Measurements from ENCODE around the gene SORCS2. TPM values are rescaled to one million over a fixed set of nuclear protein-coding genes. Genes with fewer than 3 reads are reported as not detected.

Gene SORCS2
- total RNA-seq, 2 experiments from 2014 or later = 0.03 TPM; not detected in 1

DNA sequence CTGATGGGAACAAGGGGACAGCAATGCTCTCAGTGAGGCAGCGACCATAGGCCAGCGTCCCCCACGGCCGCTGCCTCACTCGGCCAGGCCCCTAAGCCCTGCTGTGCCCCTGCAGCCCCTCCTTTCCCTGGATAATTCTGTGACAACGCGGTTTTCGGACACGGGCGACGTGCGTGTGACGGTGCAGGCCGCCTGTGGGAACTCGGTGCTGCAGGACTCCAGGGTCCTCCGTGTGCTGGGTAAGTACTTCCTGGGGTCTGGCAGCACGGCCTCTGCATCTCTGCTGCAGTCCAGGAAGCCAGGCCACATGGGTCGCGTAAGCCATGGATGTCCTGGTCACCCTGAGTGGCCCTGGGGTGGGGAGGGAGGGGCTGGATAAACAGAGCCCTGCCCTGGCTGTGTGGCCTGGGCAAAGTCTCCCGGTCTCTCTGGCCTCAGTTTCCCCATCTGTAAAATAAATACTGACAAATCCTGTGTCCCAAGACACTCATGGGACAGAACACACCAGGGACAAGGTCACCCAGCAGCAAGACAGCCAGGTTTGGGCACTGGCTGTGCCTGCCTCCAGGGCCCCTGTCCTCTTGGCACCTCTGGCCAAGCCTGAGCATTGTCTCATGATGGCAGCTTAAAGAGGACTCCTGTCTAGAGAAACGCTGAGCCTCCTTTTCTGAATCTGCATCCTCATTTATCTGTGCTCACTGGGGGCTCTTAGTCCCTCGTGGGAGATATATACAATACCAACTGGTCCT, 534.5 kb downstream of the SORCS2 start:
- no peak for DNase-seq (ENCODE audit: low spot score)
- no TSS peak for BruUV-seq (replicated peaks)
- no peak overlapping the region for H3K4me2 ChIP-seq (ENCODE audit: low read length)
- CTCF ChIA-PET (ENCODE audit: unreplicated experiment) = no interaction called here
- no peak overlapping the region for H3K27ac ChIP-seq (ENCODE audit: low read depth, low read length, poor library complexity, severe bottlenecking)
- no peaks in the 10 kb centered on the region for H3K4me1 ChIP-seq (ENCODE audit: insufficient read depth, low read length, poor library complexity, severe bottlenecking)
- TF ChIP-seq EZH2phosphoT487 (IDR thresholded peaks at IDR 0.05; ENCODE audit: borderline replicate concordance, low read depth, low read length) = no peak
- TF ChIP-seq CTCF (conservative IDR thresholded peaks at IDR 0.05; ENCODE audit: low read length) = no peak
- intact Hi-C loops (cut with micrococcal nuclease; ENCODE audit: unreplicated experiment) = no loop called here
- no peaks in the 10 kb centered on the region for H3K79me2 ChIP-seq (ENCODE audit: insufficient read depth, low read depth, low read length)
- no peaks in the 10 kb centered on the region for H4K20me1 ChIP-seq (ENCODE audit: insufficient read depth, low read length)
- no peaks in the 10 kb centered on the region for H3K9me3 ChIP-seq (ENCODE audit: low read length)
- no peaks in the 10 kb centered on the region for H3K9me2 ChIP-seq (ENCODE audit: insufficient read depth, low read length)
- no peak overlapping the region for H3K4me3 ChIP-seq (ENCODE audit: low read depth, low read length, poor library complexity, severe bottlenecking)
- POLR2A ChIA-PET = no interaction called here
- no peak overlapping the region for H2AFZ ChIP-seq (ENCODE audit: low read length)
- H3K36me3 ChIP-seq (ENCODE audit: insufficient read depth, low read length) = no peaks in the 10 kb centered on the region

GRCh38 chr4:7727749-7728148, 535.4 kb downstream of the SORCS2 start:
- H3K27ac ChIP-seq (ENCODE audit: low read depth, low read length, poor library complexity, severe bottlenecking) = no peak overlapping the region
- H3K9me2 ChIP-seq (ENCODE audit: insufficient read depth, low read length) = no peaks in the 10 kb centered on the region
- no peak overlapping the region for H3K4me3 ChIP-seq (ENCODE audit: low read depth, low read length, poor library complexity, severe bottlenecking)
- ChIA-PET POLR2A (no interaction called here), CTCF (ENCODE audit: unreplicated experiment) (no interaction called here)
- TF ChIP-seq CTCF (conservative IDR thresholded peaks at IDR 0.05; ENCODE audit: low read length) = no peak
- no peak for TF ChIP-seq EZH2phosphoT487 (IDR thresholded peaks at IDR 0.05; ENCODE audit: borderline replicate concordance, low read depth, low read length)
- H4K20me1 ChIP-seq (ENCODE audit: insufficient read depth, low read length) = no peaks in the 10 kb centered on the region
- no TSS peak for BruUV-seq (replicated peaks)
- H3K9me3 ChIP-seq (ENCODE audit: low read length) = no peaks in the 10 kb centered on the region
- no peaks in the 10 kb centered on the region for H3K4me1 ChIP-seq (ENCODE audit: insufficient read depth, low read length, poor library complexity, severe bottlenecking)
- DNase-seq (ENCODE audit: low spot score) = no peak
- intact Hi-C loops (cut with micrococcal nuclease; ENCODE audit: unreplicated experiment) = no loop called here
- no peaks in the 10 kb centered on the region for H3K79me2 ChIP-seq (ENCODE audit: insufficient read depth, low read depth, low read length)
- no peak overlapping the region for H3K4me2 ChIP-seq (ENCODE audit: low read length)
- H2AFZ ChIP-seq (ENCODE audit: low read length) = no peak overlapping the region
- no peaks in the 10 kb centered on the region for H3K36me3 ChIP-seq (ENCODE audit: insufficient read depth, low read length)

- Histone ChIP-seq H4K20me1 (ENCODE audit: insufficient read depth, low read length) (no peaks in the 10 kb centered on the region), H3K9me3 (ENCODE audit: low read length) (no peaks in the 10 kb centered on the region), H3K36me3 (ENCODE audit: insufficient read depth, low read length) (no peaks in the 10 kb centered on the region), H3K4me3 (ENCODE audit: low read depth, low read length, poor library complexity, severe bottlenecking) (no peak overlapping the region), H3K4me1 (ENCODE audit: insufficient read depth, low read length, poor library complexity, severe bottlenecking) (no peaks in the 10 kb centered on the region), H3K27ac (ENCODE audit: low read depth, low read length, poor library complexity, severe bottlenecking) (no peak overlapping the region), H3K9me2 (ENCODE audit: insufficient read depth, low read length) (no peaks in the 10 kb centered on the region), H2AFZ (ENCODE audit: low read length) (no peak overlapping the region), H3K4me2 (ENCODE audit: low read length) (no peak overlapping the region), H3K79me2 (ENCODE audit: insufficient read depth, low read depth, low read length) (no peaks in the 10 kb centered on the region)
- DNase-seq (ENCODE audit: low spot score) = no peak
- ChIA-PET CTCF (ENCODE audit: unreplicated experiment) (no interaction called here), POLR2A (no interaction called here)
- TF ChIP-seq CTCF (conservative IDR thresholded peaks at IDR 0.05; ENCODE audit: low read length) (no peak), EZH2phosphoT487 (IDR thresholded peaks at IDR 0.05; ENCODE audit: borderline replicate concordance, low read depth, low read length) (no peak)
- no TSS peak for BruUV-seq (replicated peaks)
- intact Hi-C loops (cut with micrococcal nuclease; ENCODE audit: unreplicated experiment) = no loop called here
Measured at GRCh38 chr4:7731437-7731836, 539.1 kb downstream of the SORCS2 start.

Data from OCI-LY7 (cell line).